H1 (cell line): ENCODE measurements around the gene NOS1AP.

Experiments
- CTCF ChIP-seq, 3 experiments: IDR thresholded peaks; 1 replicate in 2 of 3; 2 replicates in 1 of 3; pipeline versions ENCODE4 v1.5.1 to v1.6.1; 2011; ENCODE audit warnings: low read length in 3 of 3, mild to moderate bottlenecking in 3 of 3, inconsistent platforms in 2 of 3, low read depth in 1 of 3, moderate library complexity in 1 of 3; ENCODE audit not compliant: insufficient read depth in 1 of 3; ENCODE audit errors: control extremely low read depth in 1 of 3
- JUN ChIP-seq: IDR thresholded peaks from 2 replicates; pipeline ENCODE4 v1.6.1; 2011; ENCODE audit warnings: low read depth, mild to moderate bottlenecking, improper control_type of control experiment, low read length
- MAX ChIP-seq: IDR thresholded peaks from 2 replicates; pipeline ENCODE4 v1.6.1; 2012; ENCODE audit warnings: inconsistent platforms
- POLR2A ChIP-seq, 2 experiments: IDR thresholded peaks; 1 replicate in 1 of 2; 2 replicates in 1 of 2; pipeline ENCODE4 v1.6.1; 2011; ENCODE audit warnings: low read depth in 2 of 2, low read length in 2 of 2, mild to moderate bottlenecking in 2 of 2; ENCODE audit errors: control extremely low read depth in 1 of 2
- RAD21 ChIP-seq, 2 experiments: IDR thresholded peaks in 1 of 2; conservative IDR thresholded peaks in 1 of 2; 2 replicates each; pipeline ENCODE4 v1.6.1; 2011; ENCODE audit warnings: low read depth in 2 of 2, low read length in 2 of 2, improper control_type of control experiment in 1 of 2, inconsistent platforms in 1 of 2, mild to moderate bottlenecking in 1 of 2, moderate library complexity in 1 of 2
- RXRA ChIP-seq: IDR thresholded peaks from 2 replicates; pipeline ENCODE4 v1.6.1; 2011; ENCODE audit warnings: low read depth, mild to moderate bottlenecking, low read length, moderate library complexity; ENCODE audit not compliant: insufficient read depth
- SRF ChIP-seq: IDR thresholded peaks from 2 replicates; pipeline ENCODE4 v1.6.1; 2011; ENCODE audit warnings: mild to moderate bottlenecking, low read depth, low read length, moderate library complexity
- TAF7 ChIP-seq: optimal IDR thresholded peaks from 2 replicates; pipeline ENCODE3; 2011; ENCODE audit warnings: low read depth, mild to moderate bottlenecking, inconsistent platforms, low read length, moderate library complexity, borderline replicate concordance

DNA sequence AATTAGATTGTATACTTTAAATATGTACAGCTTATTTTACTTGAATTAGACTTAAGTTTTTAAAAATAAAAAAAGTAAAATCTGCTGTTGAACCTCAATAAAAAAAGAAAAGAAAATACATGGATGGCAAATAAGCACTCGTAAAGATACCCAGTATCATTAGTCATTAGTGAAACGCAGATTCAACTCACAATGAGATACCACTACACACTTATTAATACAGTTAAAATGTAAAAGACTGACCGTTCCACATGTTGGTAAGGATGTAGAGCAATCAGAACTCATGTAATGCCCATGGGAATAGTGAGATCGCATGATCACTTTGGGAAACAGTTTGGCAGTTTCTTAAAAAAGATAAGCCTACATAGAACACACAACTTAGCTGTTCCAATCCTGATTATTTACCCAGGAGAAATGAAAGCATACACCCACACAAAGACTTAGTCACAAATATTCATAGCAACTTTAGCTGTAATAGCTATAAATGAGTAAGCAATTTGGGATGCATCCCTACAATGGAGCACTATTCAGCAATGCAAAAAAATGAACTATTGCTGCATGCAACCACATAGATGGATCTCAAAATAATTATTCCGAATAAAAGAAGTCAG, 335.2 kb downstream of the NOS1AP start:
- no peak for TF ChIP-seq JUN
- no peak for TF ChIP-seq POLR2A (IDR thresholded peaks at IDR 0.05; ENCODE audit: control extremely low read depth in 1 of 2, low read depth in 2 of 2, low read length in 2 of 2)
- TF ChIP-seq CTCF (IDR thresholded peaks at IDR 0.05; ENCODE audit: control extremely low read depth in 1 of 3, insufficient read depth in 1 of 3, low read depth in 1 of 3, low read length in 3 of 3): no peak
- TF ChIP-seq MAX: no peak
- no peak for TF ChIP-seq RAD21 (IDR thresholded peaks at IDR 0.05 in 1 of 2, conservative IDR thresholded peaks at IDR 0.05 in 1 of 2; ENCODE audit: low read depth in 2 of 2, low read length in 2 of 2)
- no peak for TF ChIP-seq TAF7
- TF ChIP-seq SRF: no peak
- TF ChIP-seq RXRA: no peak
